GM23248 (cell line): ENCODE data around the gene GALNT10. TPM values are rescaled to one million over a fixed set of nuclear protein-coding genes. Genes with fewer than 3 reads are reported as not detected.

ENCODE experiments used
- DNase-seq: peaks from one replicate; pipeline ENCODE4 v3.0.0-alpha.2; 2015
- H2AFZ ChIP-seq: fragments of 200-600 bp; sonication (generic); 2 replicates; pipeline ENCODE4 v1.6.1; 2016; ENCODE audit warnings: antibody characterized with exemption
- H3F3A ChIP-seq: fragments of 200-600 bp; sonication (generic); 2 replicates; pipeline ENCODE4 v1.6.1; 2016; ENCODE audit warnings: mild to moderate bottlenecking, antibody characterized with exemption, mixed run types; ENCODE audit not compliant: insufficient read depth
- H3K27ac ChIP-seq: fragments of 200-600 bp; sonication (generic); 2 replicates; pipeline ENCODE4 v1.5.1; 2016; ENCODE audit warnings: mild to moderate bottlenecking
- H3K27me3 ChIP-seq: fragments of 200-600 bp; sonication (generic); replicated peaks from 2 replicates; pipeline ENCODE4 v1.6.1; 2016; ENCODE audit warnings: mild to moderate bottlenecking; ENCODE audit not compliant: insufficient read depth
- H3K36me3 ChIP-seq: fragments of 200-600 bp; sonication (generic); 2 replicates; pipeline ENCODE4 v1.6.1; 2016; ENCODE audit warnings: low read depth, mild to moderate bottlenecking
- H3K4me1 ChIP-seq: fragments of 200-600 bp; sonication (generic); 2 replicates; pipeline ENCODE4 v1.6.1; 2016; ENCODE audit warnings: mild to moderate bottlenecking; ENCODE audit not compliant: insufficient read depth
- H3K4me2 ChIP-seq: fragments of 200-600 bp; sonication (generic); one replicate; pipeline ENCODE4 v1.6.1; 2016; ENCODE audit warnings: mild to moderate bottlenecking; ENCODE audit not compliant: unreplicated experiment
- H3K4me3 ChIP-seq: fragments of 200-600 bp; sonication (generic); 2 replicates; pipeline ENCODE4 v1.5.1; 2016; ENCODE audit warnings: mild to moderate bottlenecking
- H3K79me2 ChIP-seq: fragments of 200-600 bp; sonication (generic); 2 replicates; pipeline ENCODE4 v1.6.1; 2016; ENCODE audit warnings: mild to moderate bottlenecking; ENCODE audit not compliant: insufficient read depth
- H3K9ac ChIP-seq: fragments of 200-600 bp; sonication (generic); 2 replicates; pipeline ENCODE4 v1.6.1; 2016; ENCODE audit warnings: mild to moderate bottlenecking
- H3K9me2 ChIP-seq: fragments of 200-600 bp; sonication (generic); 2 replicates; pipeline ENCODE4 v1.6.1; 2016; ENCODE audit warnings: mixed run types, mild to moderate bottlenecking, moderate library complexity; ENCODE audit not compliant: insufficient read depth
- H3K9me3 ChIP-seq: fragments of 200-600 bp; sonication (generic); one replicate; pipeline ENCODE4 v1.6.1; 2017; ENCODE audit warnings: low read depth
- H4K20me1 ChIP-seq: fragments of 200-600 bp; sonication (generic); 2 replicates; pipeline ENCODE4 v1.6.0; 2016; ENCODE audit not compliant: insufficient read depth
- EZH2 ChIP-seq: fragments of 200-600 bp; sonication (generic); IDR thresholded peaks from 2 replicates; pipeline ENCODE4 v1.6.1; 2018; ENCODE audit warnings: antibody characterized with exemption, mild to moderate bottlenecking; ENCODE audit not compliant: insufficient read depth, poor library complexity, severe bottlenecking
- EZH2phosphoT487 ChIP-seq: fragments of 200-600 bp; sonication (generic); IDR thresholded peaks from 2 replicates; pipeline ENCODE4 v1.6.1; 2018; ENCODE audit warnings: antibody characterized with exemption, moderate library complexity, mild to moderate bottlenecking, low read depth; ENCODE audit not compliant: insufficient read depth
- WGBS, 2 experiments: methylation state at CpG; one replicate each; pipeline ENCODE4 v1.1.6; 2015 to 2017; ENCODE audit warnings: low lambda C conversion rate in 2 of 2, low coverage in 1 of 2; ENCODE audit errors: missing lambda C conversion rate in 2 of 2; 5-methylcytosine and 5-hydroxymethylcytosine counted together
- in situ Hi-C: fragments of 300-500 bp; cut with MboI; formaldehyde crosslinking; loops from 2 replicates; pipeline ENCODE4 v1.15.0; 2020
- polyA plus RNA-seq: library from polyadenylated mRNA; unstranded; fragments of >200 nt; fragmentation: Nextera tagmentation; extraction: Ambion mirVana; gene quantifications from 2 replicates; pipeline ENCODE4 v1.2.1, GENCODE V29; 2016
- total RNA-seq: library from RNA; depleted of rRNA; stranded (reverse); fragments of >200 nt; shearing (Covaris generic); gene quantifications from 2 replicates; pipeline ENCODE4 v1.2.3, GENCODE V29; 2014

The GALNT10 gene
- total and polyA plus RNA-seq, 2 experiments from 2014 or later, result 23.3 to 67.9 TPM

DNA sequence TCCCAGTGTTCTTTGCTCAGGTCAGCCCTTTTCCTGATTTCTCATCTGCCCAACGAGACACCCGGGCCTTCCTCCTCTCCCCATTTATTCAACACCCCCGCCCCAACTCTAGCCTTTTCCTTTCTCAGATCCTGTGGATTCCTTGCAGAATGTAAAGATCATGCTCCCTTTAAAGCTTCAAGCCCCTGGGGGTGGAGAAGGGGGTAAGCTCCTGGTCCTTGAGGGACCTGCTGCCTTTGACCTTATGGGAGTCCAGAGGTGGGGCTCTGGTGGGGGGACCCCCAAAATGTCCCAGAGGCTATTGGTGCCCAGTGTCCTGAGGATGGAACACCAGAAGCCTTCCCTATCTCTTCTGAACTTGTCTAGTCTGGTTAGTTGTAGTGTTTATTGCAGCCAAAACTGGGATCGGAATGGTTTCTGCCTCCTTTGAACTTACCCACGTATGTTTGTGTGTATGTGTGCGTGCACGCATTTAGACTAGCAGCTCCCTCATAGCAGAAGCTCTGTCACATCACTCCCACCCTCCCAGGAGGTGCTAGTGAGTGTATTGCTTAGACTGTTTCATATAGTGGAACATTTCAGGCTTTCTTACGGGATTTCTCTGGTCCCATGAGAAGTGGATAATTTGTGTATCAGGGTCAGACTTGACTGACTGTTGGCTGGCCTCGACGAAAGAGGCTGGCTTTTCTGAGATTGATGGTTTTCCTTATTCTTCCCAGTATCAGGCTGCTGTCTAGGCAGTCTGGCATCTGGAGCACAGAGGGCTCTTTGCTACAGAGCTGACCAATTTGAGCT lies 1.1 kb downstream of the GALNT10 start:
- Histone ChIP-seq H3K9me3 (no peaks in the 10 kb centered on the region), H3K9me2 (no peaks in the 10 kb centered on the region), H3K79me2 (peaks cover 66% of the 10 kb centered on the region), H3K4me3 (peak overlapping the region; percentile 87), H2AFZ (no peak overlapping the region), H3K36me3 (peaks cover 6% of the 10 kb centered on the region; the same call in 1 of the 2 replicates), H3K27me3 (no peaks in the 10 kb centered on the region), H4K20me1 (no peaks in the 10 kb centered on the region; the same call in 1 of the 2 replicates), H3F3A (peaks cover 38% of the 10 kb centered on the region), H3K9ac (peak overlapping the region; percentile 78), H3K27ac (no peak overlapping the region; the same call in 1 of the 2 replicates), H3K4me2 (peak overlapping the region; percentile 98), H3K4me1 (peaks cover 37% of the 10 kb centered on the region)
- in situ Hi-C loops, result loop anchor here (25.0 kb wide), 1 partner anchor 221 kb away; no protein-coding TSS in a partner anchor
- 34 to 44% methylated on average over 10 of the region's 10 CpGs for WGBS, 2 experiments
- peak; percentile 70 for DNase-seq
- no peak for TF ChIP-seq EZH2phosphoT487
- no peak for TF ChIP-seq EZH2

GRCh38 chr5:154193283-154193682 lies 2.8 kb downstream of the GALNT10 start:
- H3K9me3 ChIP-seq, result no peaks in the 10 kb centered on the region
- peak overlapping the region; percentile 87 for H3K4me3 ChIP-seq
- in situ Hi-C loops, result loop anchor here (25.0 kb wide), 1 partner anchor 219 kb away; no protein-coding TSS in a partner anchor
- peak overlapping the region; percentile 20 for H3K9ac ChIP-seq
- no peak overlapping the region for H2AFZ ChIP-seq
- 2 to 6% methylated on average over 3 of the region's 3 CpGs for WGBS, 2 experiments
- H3K9me2 ChIP-seq, result no peaks in the 10 kb centered on the region
- no peaks in the 10 kb centered on the region; the same call in 1 of the 2 replicates for H4K20me1 ChIP-seq
- peaks cover 81% of the 10 kb centered on the region for H3K79me2 ChIP-seq
- H3K27ac ChIP-seq, result peak overlapping the region; percentile 63
- peaks cover 6% of the 10 kb centered on the region; the same call in 1 of the 2 replicates for H3K36me3 ChIP-seq
- peaks cover 49% of the 10 kb centered on the region for H3K4me1 ChIP-seq
- TF ChIP-seq EZH2phosphoT487 (no peak), EZH2 (no peak)
- peak overlapping the region; percentile 98 for H3K4me2 ChIP-seq
- no peaks in the 10 kb centered on the region for H3K27me3 ChIP-seq
- peaks cover 46% of the 10 kb centered on the region for H3F3A ChIP-seq
- peak; percentile 35 for DNase-seq

DNA sequence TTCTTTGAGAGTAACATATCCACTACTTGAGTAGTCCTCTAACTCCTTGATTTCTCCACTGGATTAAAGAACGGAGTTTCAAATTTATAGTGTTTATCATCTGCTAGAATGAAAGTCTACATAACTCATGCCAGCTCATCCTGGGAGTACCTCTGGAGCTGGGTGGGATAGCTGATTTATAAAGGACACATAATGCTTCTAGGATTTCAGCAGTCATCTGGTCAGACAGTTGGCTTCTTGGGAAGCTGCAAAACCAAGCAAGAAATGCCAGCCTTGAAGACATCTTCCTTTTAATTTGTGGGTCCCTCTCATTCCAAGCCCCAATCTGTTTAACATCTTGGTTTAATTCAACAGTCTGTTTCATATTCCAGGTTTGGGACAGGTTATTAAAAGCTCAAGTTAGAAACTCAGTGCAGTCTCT lies 3.2 kb downstream of the GALNT10 start:
- Histone ChIP-seq H3K27me3 (no peaks in the 10 kb centered on the region), H3K4me3 (peak overlapping the region; percentile 87), H3K79me2 (peaks cover 81% of the 10 kb centered on the region), H3K27ac (peak overlapping the region; percentile 63), H4K20me1 (no peaks in the 10 kb centered on the region; the same call in 1 of the 2 replicates), H3K4me2 (peak overlapping the region; percentile 98), H3K9ac (peak overlapping the region; percentile 20), H2AFZ (no peak overlapping the region), H3K9me2 (no peaks in the 10 kb centered on the region), H3K36me3 (peaks cover 6% of the 10 kb centered on the region; the same call in 1 of the 2 replicates), H3F3A (peaks cover 46% of the 10 kb centered on the region), H3K4me1 (peaks cover 54% of the 10 kb centered on the region), H3K9me3 (no peaks in the 10 kb centered on the region)
- in situ Hi-C loops, result loop anchor here (25.0 kb wide), 1 partner anchor 219 kb away; no protein-coding TSS in a partner anchor
- 0 to 13% methylated on average over 1 of the region's 1 CpG for WGBS, 2 experiments
- peak; percentile 61 for DNase-seq
- no peak for TF ChIP-seq EZH2phosphoT487
- no peak for TF ChIP-seq EZH2
